GM23338 (cell line): Measurements from ENCODE around the gene TINCR. TPM values are rescaled to one million over a fixed set of nuclear protein-coding genes. Genes with fewer than 3 reads are reported as not detected.

Source experiments
- ATAC-seq: fragments of 200-7000 bp; cut with Tn5 transposase; 3 replicates; pipeline ENCODE4 v1.9.1; 2020
- DNase-seq: peaks from one replicate; pipeline ENCODE4 v3.0.0-alpha.2; 2015; ENCODE audit warnings: low spot score
- H2AFZ ChIP-seq: fragments of 200-600 bp; sonication (generic); 2 replicates; pipeline ENCODE4 v1.8.0; 2016; ENCODE audit warnings: antibody characterized with exemption, mild to moderate bottlenecking, moderate library complexity
- H3F3A ChIP-seq: fragments of 200-600 bp; sonication (generic); replicated peaks from 2 replicates; pipeline ENCODE4 v1.8.0; 2017; ENCODE audit warnings: antibody characterized with exemption, mixed run types, low read depth
- H3K27ac ChIP-seq: fragments of 200-600 bp; sonication (generic); 2 replicates; pipeline ENCODE4 v1.6.1; 2016; ENCODE audit warnings: low read depth
- H3K27me3 ChIP-seq: fragments of 200-600 bp; sonication (generic); 2 replicates; pipeline ENCODE4 v1.8.0; 2016; ENCODE audit warnings: mild to moderate bottlenecking, mixed run types, moderate library complexity; ENCODE audit not compliant: insufficient read depth
- H3K36me3 ChIP-seq: fragments of 200-600 bp; sonication (generic); 2 replicates; pipeline ENCODE4 v1.8.0; 2016; ENCODE audit warnings: mild to moderate bottlenecking; ENCODE audit not compliant: insufficient read depth
- H3K4me1 ChIP-seq: fragments of 200-600 bp; sonication (generic); 2 replicates; pipeline ENCODE4 v1.8.0; 2016; ENCODE audit warnings: mild to moderate bottlenecking, moderate library complexity; ENCODE audit not compliant: insufficient read depth
- H3K4me2 ChIP-seq: fragments of 200-600 bp; sonication (generic); 2 replicates; pipeline ENCODE4 v1.7.1; 2017; ENCODE audit warnings: mixed run types
- H3K4me3 ChIP-seq: fragments of 200-600 bp; sonication (generic); 2 replicates; pipeline ENCODE4 v1.6.1; 2016; ENCODE audit warnings: mixed run types
- H3K79me2 ChIP-seq: fragments of 200-600 bp; sonication (generic); replicated peaks from 2 replicates; pipeline ENCODE4 v1.8.0; 2017; ENCODE audit warnings: mild to moderate bottlenecking; ENCODE audit not compliant: insufficient read depth
- H3K9me2 ChIP-seq: fragments of 200-600 bp; sonication (generic); 2 replicates; pipeline ENCODE4 v1.8.0; 2017; ENCODE audit not compliant: insufficient read depth
- H4K20me1 ChIP-seq: fragments of 200-600 bp; sonication (generic); replicated peaks from 2 replicates; pipeline ENCODE4 v1.8.0; 2017; ENCODE audit warnings: mild to moderate bottlenecking; ENCODE audit not compliant: insufficient read depth
- H3K27ac Mint-ChIP-seq: 2 replicates; pipeline ENCODE4 v1.8.0; 2020; ENCODE audit warnings: inconsistent platforms, mild to moderate bottlenecking, moderate library complexity, mixed read lengths
- H3K27me3 Mint-ChIP-seq: 3 replicates; pipeline ENCODE4 v1.8.0; 2022; ENCODE audit warnings: low read depth, mild to moderate bottlenecking, moderate library complexity, mixed read lengths, inconsistent platforms; ENCODE audit not compliant: insufficient read depth, poor library complexity
- H3K36me3 Mint-ChIP-seq: 3 replicates; pipeline ENCODE4 v1.8.0; 2021; ENCODE audit warnings: low read depth, mild to moderate bottlenecking, inconsistent platforms, moderate library complexity, mixed read lengths
- H3K4me1 Mint-ChIP-seq: 3 replicates; pipeline ENCODE4 v1.8.0; 2020; ENCODE audit warnings: mild to moderate bottlenecking, inconsistent platforms, mixed read lengths
- H3K4me3 Mint-ChIP-seq: 3 replicates; pipeline ENCODE4 v1.8.0; 2021; ENCODE audit warnings: moderate library complexity, mild to moderate bottlenecking, inconsistent platforms, mixed read lengths
- H3K9me3 Mint-ChIP-seq: 3 replicates; pipeline ENCODE4 v1.8.0; 2020; ENCODE audit warnings: moderate library complexity, mild to moderate bottlenecking, inconsistent platforms, mixed read lengths
- EZH2phosphoT487 ChIP-seq: fragments of 200-600 bp; sonication (generic); IDR thresholded peaks from one replicate; pipeline ENCODE4 v1.8.1; 2018; ENCODE audit warnings: antibody characterized with exemption; ENCODE audit not compliant: unreplicated experiment
- NANOG ChIP-seq: IDR thresholded peaks from 2 replicates; pipeline ENCODE4 v1.6.1; 2016; ENCODE audit warnings: antibody characterized with exemption, borderline replicate concordance
- STAT1 ChIP-seq: IDR thresholded peaks from one replicate; pipeline ENCODE4 v1.6.1; 2016; ENCODE audit warnings: antibody characterized with exemption; ENCODE audit not compliant: unreplicated experiment
- ZNF331 ChIP-seq: fragments of 250-450 bp; sonication (Bioruptor Pico); IDR thresholded peaks from 2 replicates; pipeline ENCODE4 v1.5.0; 2020; ENCODE audit warnings: low read depth, mild to moderate bottlenecking, moderate library complexity
- polyA plus RNA-seq: library from polyadenylated mRNA; unstranded; fragments of >200 nt; fragmentation: Nextera tagmentation; extraction: Ambion mirVana; gene quantifications from 2 replicates; pipeline ENCODE4 v1.2.1, GENCODE V29; 2016
- small RNA-seq: library from RNA; depleted of rRNA; stranded (forward); fragments of <200 nt; gene quantifications from one replicate; pipeline ENCODE3, GENCODE V24; 2014; ENCODE audit warnings: low replicate concordance
- total RNA-seq: library from RNA; depleted of rRNA; stranded (reverse); fragments of >200 nt; shearing (Covaris generic); gene quantifications from 2 replicates; pipeline ENCODE4 v1.2.3, GENCODE V29; 2014; rRNA removed
- TF ChIP-seq, protein P1 (sequence below): IDR thresholded peaks from 2 replicates; pipeline ENCODE4 v1.6.1; 2016; ENCODE audit warnings: antibody characterized with exemption
- TF ChIP-seq, protein P2 (sequence below): IDR thresholded peaks from one replicate; pipeline ENCODE4 v1.6.1; 2018; ENCODE audit warnings: antibody characterized with exemption; ENCODE audit not compliant: unreplicated experiment

TINCR gene
- total and polyA plus RNA-seq, 2 experiments from 2014 or later, result 0.42 to 0.97 TPM

DNA sequence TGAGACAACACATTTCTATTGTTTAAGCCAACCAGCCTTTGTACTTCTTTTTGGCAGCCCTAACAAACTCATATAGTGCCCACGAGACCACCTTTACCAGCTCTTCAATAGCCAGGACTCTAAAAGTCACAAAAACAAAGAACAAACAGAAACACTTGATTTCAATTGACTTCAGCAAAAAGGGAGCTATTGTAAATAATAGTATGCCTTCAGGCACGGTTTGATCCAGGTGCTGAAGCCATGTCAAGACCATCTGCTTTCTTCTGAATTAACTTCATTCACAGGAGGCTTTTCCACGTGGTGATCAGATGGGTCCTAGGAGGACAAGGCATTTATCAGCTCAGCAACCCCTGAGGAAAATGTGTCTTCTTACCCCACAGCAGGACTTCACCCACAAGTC, 53.8 kb downstream of the TINCR start (continued):
- TF ChIP-seq, protein P1, sequence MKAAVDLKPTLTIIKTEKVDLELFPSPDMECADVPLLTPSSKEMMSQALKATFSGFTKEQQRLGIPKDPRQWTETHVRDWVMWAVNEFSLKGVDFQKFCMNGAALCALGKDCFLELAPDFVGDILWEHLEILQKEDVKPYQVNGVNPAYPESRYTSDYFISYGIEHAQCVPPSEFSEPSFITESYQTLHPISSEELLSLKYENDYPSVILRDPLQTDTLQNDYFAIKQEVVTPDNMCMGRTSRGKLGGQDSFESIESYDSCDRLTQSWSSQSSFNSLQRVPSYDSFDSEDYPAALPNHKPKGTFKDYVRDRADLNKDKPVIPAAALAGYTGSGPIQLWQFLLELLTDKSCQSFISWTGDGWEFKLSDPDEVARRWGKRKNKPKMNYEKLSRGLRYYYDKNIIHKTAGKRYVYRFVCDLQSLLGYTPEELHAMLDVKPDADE, result no peak
- TF ChIP-seq NANOG, result no peak
- no peak for TF ChIP-seq STAT1
- TF ChIP-seq, protein P2, sequence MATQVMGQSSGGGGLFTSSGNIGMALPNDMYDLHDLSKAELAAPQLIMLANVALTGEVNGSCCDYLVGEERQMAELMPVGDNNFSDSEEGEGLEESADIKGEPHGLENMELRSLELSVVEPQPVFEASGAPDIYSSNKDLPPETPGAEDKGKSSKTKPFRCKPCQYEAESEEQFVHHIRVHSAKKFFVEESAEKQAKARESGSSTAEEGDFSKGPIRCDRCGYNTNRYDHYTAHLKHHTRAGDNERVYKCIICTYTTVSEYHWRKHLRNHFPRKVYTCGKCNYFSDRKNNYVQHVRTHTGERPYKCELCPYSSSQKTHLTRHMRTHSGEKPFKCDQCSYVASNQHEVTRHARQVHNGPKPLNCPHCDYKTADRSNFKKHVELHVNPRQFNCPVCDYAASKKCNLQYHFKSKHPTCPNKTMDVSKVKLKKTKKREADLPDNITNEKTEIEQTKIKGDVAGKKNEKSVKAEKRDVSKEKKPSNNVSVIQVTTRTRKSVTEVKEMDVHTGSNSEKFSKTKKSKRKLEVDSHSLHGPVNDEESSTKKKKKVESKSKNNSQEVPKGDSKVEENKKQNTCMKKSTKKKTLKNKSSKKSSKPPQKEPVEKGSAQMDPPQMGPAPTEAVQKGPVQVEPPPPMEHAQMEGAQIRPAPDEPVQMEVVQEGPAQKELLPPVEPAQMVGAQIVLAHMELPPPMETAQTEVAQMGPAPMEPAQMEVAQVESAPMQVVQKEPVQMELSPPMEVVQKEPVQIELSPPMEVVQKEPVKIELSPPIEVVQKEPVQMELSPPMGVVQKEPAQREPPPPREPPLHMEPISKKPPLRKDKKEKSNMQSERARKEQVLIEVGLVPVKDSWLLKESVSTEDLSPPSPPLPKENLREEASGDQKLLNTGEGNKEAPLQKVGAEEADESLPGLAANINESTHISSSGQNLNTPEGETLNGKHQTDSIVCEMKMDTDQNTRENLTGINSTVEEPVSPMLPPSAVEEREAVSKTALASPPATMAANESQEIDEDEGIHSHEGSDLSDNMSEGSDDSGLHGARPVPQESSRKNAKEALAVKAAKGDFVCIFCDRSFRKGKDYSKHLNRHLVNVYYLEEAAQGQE, result no peak
- TF ChIP-seq ZNF331 (CRISPR knock-in tag), result no peak

- no peaks in the 10 kb centered on the region for H3K36me3 ChIP-seq
Observed at GRCh38 chr19:5512715-5513114, 55.0 kb downstream of the TINCR start.

More at GRCh38 chr19:5512715-5513114, 55.0 kb downstream of the TINCR start:
- H3K4me3 ChIP-seq, result no peak overlapping the region
- no peaks in the 10 kb centered on the region for H3K79me2 ChIP-seq
- no peak overlapping the region for H3K27ac ChIP-seq
- no peaks in the 10 kb centered on the region for H3F3A ChIP-seq
- H3K4me2 ChIP-seq, result no peak overlapping the region
- no peak for DNase-seq
- no peaks in the 10 kb centered on the region for H3K4me1 Mint-ChIP-seq
- no peaks in the 10 kb centered on the region for H3K4me1 ChIP-seq
- TF ChIP-seq, protein P1, result no peak
- TF ChIP-seq EZH2phosphoT487, result no peak
- H3K9me3 Mint-ChIP-seq, result peaks cover 28% of the 10 kb centered on the region
- no peak overlapping the region for H2AFZ ChIP-seq
- peaks cover 15% of the 10 kb centered on the region for H3K27me3 Mint-ChIP-seq
- peaks cover 13% of the 10 kb centered on the region for H3K36me3 Mint-ChIP-seq
- H3K27ac Mint-ChIP-seq, result no peak overlapping the region
- no peak for ATAC-seq
- no peak overlapping the region for H3K4me3 Mint-ChIP-seq
- H3K9me2 ChIP-seq, result no peaks in the 10 kb centered on the region
- no peaks in the 10 kb centered on the region for H4K20me1 ChIP-seq
- no peaks in the 10 kb centered on the region for H3K27me3 ChIP-seq

Small RNA genes within 50 kb of the gene (small RNA-seq; reads per million reads assigned to genes)
- 0.47 reads per million, percentile 32 among the genes with 10 or more reads in this experiment for gene SNRPEP4

Other genes with a start within 250 kb of the TINCR start
- 225 and 290 TPM in 2 replicates for gene PTPRS, start 227.1 kb downstream of the TINCR start, total RNA-seq
- 20.6 and 20.7 TPM in 2 replicates for gene PTPRS, start 227.1 kb downstream of the TINCR start, polyA plus RNA-seq
- gene ZNRF4, start 112.5 kb downstream of the TINCR start, total RNA-seq, result not detected in 2 replicates
- not detected in 2 replicates for gene ZNRF4, start 112.5 kb downstream of the TINCR start, polyA plus RNA-seq
- gene SAFB2, start 54.8 kb upstream of the TINCR start, total RNA-seq, result 29.6 and 37.7 TPM in 2 replicates
- gene SAFB2, start 54.8 kb upstream of the TINCR start, polyA plus RNA-seq, result 102 and 110 TPM in 2 replicates
- gene SAFB, start 55.1 kb upstream of the TINCR start, total RNA-seq, result 82.2 and 109 TPM in 2 replicates
- 76.5 and 85.2 TPM in 2 replicates for gene SAFB, start 55.1 kb upstream of the TINCR start, polyA plus RNA-seq
- 9.1 and 15.5 TPM in 2 replicates for gene MICOS13, start 112.6 kb upstream of the TINCR start, total RNA-seq
- gene MICOS13, start 112.6 kb upstream of the TINCR start, polyA plus RNA-seq, result 54.6 and 63.8 TPM in 2 replicates
- 12.9 and 14.6 TPM in 2 replicates for gene HSD11B1L, start 113.1 kb upstream of the TINCR start, total RNA-seq
- gene HSD11B1L, start 113.1 kb upstream of the TINCR start, polyA plus RNA-seq, result 17.8 and 18.4 TPM in 2 replicates
- gene RPL36, start 122.3 kb upstream of the TINCR start, total RNA-seq, result 575 and 895 TPM in 2 replicates
- 3,204 and 3,480 TPM in 2 replicates for gene RPL36, start 122.3 kb upstream of the TINCR start, polyA plus RNA-seq
- 123 and 137 TPM in 2 replicates for gene LONP1, start 152.2 kb upstream of the TINCR start, total RNA-seq
- 64.5 and 68.6 TPM in 2 replicates for gene LONP1, start 152.2 kb upstream of the TINCR start, polyA plus RNA-seq
- 0.17 TPM in 1 of 2 replicates, not detected in the other for gene CATSPERD, start 152.7 kb upstream of the TINCR start, total RNA-seq
- gene CATSPERD, start 152.7 kb upstream of the TINCR start, polyA plus RNA-seq, result 0.56 TPM in 1 of 2 replicates, not detected in the other
- 1.0 and 1.6 TPM in 2 replicates for gene PRR22, start 216.8 kb upstream of the TINCR start, total RNA-seq
- gene PRR22, start 216.8 kb upstream of the TINCR start, polyA plus RNA-seq, result 1.2 TPM in 2 replicates
- gene DUS3L, start 223.2 kb upstream of the TINCR start, total RNA-seq, result 42.7 and 53.0 TPM in 2 replicates
- gene DUS3L, start 223.2 kb upstream of the TINCR start, polyA plus RNA-seq, result 24.5 and 26.2 TPM in 2 replicates
- 4.0 and 5.9 TPM in 2 replicates for gene NRTN, start 237.1 kb upstream of the TINCR start, total RNA-seq
- 5.5 and 5.8 TPM in 2 replicates for gene NRTN, start 237.1 kb upstream of the TINCR start, polyA plus RNA-seq